ENCODE measurements around the gene DENND5A. TPM values are rescaled to one million over a fixed set of nuclear protein-coding genes. Genes with fewer than 3 reads are reported as not detected.
A peak's percentile ranks its signal among the peaks of the same experiment; 100 is the strongest.

DENND5A gene
- total RNA-seq, 8 experiments from 2014 or later, result 52.7 to 107 (median 78.1) TPM

GRCh38 chr11:9137293-9138132 is 127.6 kb downstream of the DENND5A start:
- WGBS, 10 experiments, result 0 to 73% (median 43%) methylated on average over 1 to 6 of the region's 10 CpGs; no CpG with 5 or more reads in 3 of the 10 experiments

GRCh38 chr11:9136741-9137140 is 128.4 kb downstream of the DENND5A start:
- H3K27ac ChIP-seq, result no peak overlapping the region
- in situ Hi-C loops (cut with MboI; ENCODE audit: low pct_unique_long_range_greater_than_20kb in 2 of 9, low sequenced_read_pairs in 9 of 9, unreplicated experiment in 9 of 9), result loop anchor here in 2 of 9 experiments (25.0 kb wide), 1 partner anchor 124 kb away; the partner anchor contains the start of gene NRIP3 (in 2 of the 2)

More at GRCh38 chr11:9137293-9138132, 127.6 kb downstream of the DENND5A start:
- in situ Hi-C loops (cut with MboI; ENCODE audit: low pct_unique_long_range_greater_than_20kb in 2 of 9, low sequenced_read_pairs in 9 of 9, unreplicated experiment in 9 of 9), result loop anchor here in 2 of 9 experiments (25.0 kb wide), 1 partner anchor 125 kb away; the partner anchor contains the start of gene NRIP3 (in 2 of the 2)
- H3K27ac ChIP-seq, result no peak overlapping the region
- no peaks in the 10 kb centered on the region for H3K4me1 ChIP-seq (replicated peaks in 1 of 2)
- peak; percentile 93 to 99 (median 97) for ATAC-seq (replicated peaks in 6 of 8)
- no peak overlapping the region for H3K4me3 ChIP-seq

GRCh38 chr11:9133956-9134355 is 131.2 kb downstream of the DENND5A start:
- WGBS, 10 experiments, result 93 to 100% (median 100%) methylated on average over 2 of the region's 2 CpGs; no CpG with 5 or more reads in 7 of the 10 experiments
- no peak for ATAC-seq (replicated peaks in 6 of 8)
- Histone ChIP-seq H3K27ac (no peak overlapping the region), H3K4me3 (no peak overlapping the region), H3K4me1 (replicated peaks in 1 of 2) (no peaks in the 10 kb centered on the region)
- in situ Hi-C loops (cut with MboI; ENCODE audit: low pct_unique_long_range_greater_than_20kb in 2 of 9, low sequenced_read_pairs in 9 of 9, unreplicated experiment in 9 of 9), result loop anchor here in 2 of 9 experiments (25.0 kb wide), 1 partner anchor 122 kb away; the partner anchor contains the start of gene NRIP3 (in 2 of the 2)

More at GRCh38 chr11:9136741-9137140, 128.4 kb downstream of the DENND5A start:
- ATAC-seq (replicated peaks in 6 of 8), result no peak
- no peak overlapping the region for H3K4me3 ChIP-seq
- no peaks in the 10 kb centered on the region for H3K4me1 ChIP-seq (replicated peaks in 1 of 2)
- 80 to 100% (median 100%) methylated on average over 1 to 2 of the region's 2 CpGs; no CpG with 5 or more reads in 1 of the 10 experiments for WGBS, 10 experiments

GRCh38 chr11:9132203-9132878 is 132.8 kb downstream of the DENND5A start:
- Histone ChIP-seq H3K27ac (no peak overlapping the region), H3K4me3 (no peak overlapping the region), H3K4me1 (replicated peaks in 1 of 2) (no peaks in the 10 kb centered on the region)
- in situ Hi-C loops (cut with MboI; ENCODE audit: low pct_unique_long_range_greater_than_20kb in 2 of 9, low sequenced_read_pairs in 9 of 9, unreplicated experiment in 9 of 9), result loop anchor here in 2 of 9 experiments (25.0 kb wide), 1 partner anchor 120 kb away; the partner anchor contains the start of gene NRIP3 (in 2 of the 2)
- ATAC-seq (replicated peaks in 6 of 8), result no peak
- WGBS, 10 experiments, result 89 to 100% (median 99%) methylated on average over 1 to 5 of the region's 5 CpGs; no CpG with 5 or more reads in 2 of the 10 experiments

- in situ Hi-C loops (cut with MboI; ENCODE audit: low pct_unique_long_range_greater_than_20kb in 2 of 9, low sequenced_read_pairs in 9 of 9, unreplicated experiment in 9 of 9), result loop anchor here in 2 of 9 experiments (25.0 kb wide), 1 partner anchor 118 kb away; the partner anchor contains the start of gene NRIP3 (in 2 of the 2)
- H3K4me3 ChIP-seq, result no peak overlapping the region
- no peaks in the 10 kb centered on the region for H3K4me1 ChIP-seq (replicated peaks in 1 of 2)
- WGBS, 10 experiments, result 88 to 100% (median 100%) methylated on average over 1 of the region's 1 CpG; no CpG with 5 or more reads in 5 of the 10 experiments
- ATAC-seq (replicated peaks in 6 of 8), result no peak
- no peak overlapping the region for H3K27ac ChIP-seq
Measured at GRCh38 chr11:9130297-9130696, 134.9 kb downstream of the DENND5A start.

- Histone ChIP-seq H3K4me3 (no peak overlapping the region), H3K27ac (no peak overlapping the region), H3K4me1 (replicated peaks in 1 of 2) (no peaks in the 10 kb centered on the region)
- 57 to 88% (median 81%) methylated on average over 1 to 2 of the region's 2 CpGs for WGBS, 10 experiments
- in situ Hi-C loops (cut with MboI; ENCODE audit: low pct_unique_long_range_greater_than_20kb in 2 of 9, low sequenced_read_pairs in 9 of 9, unreplicated experiment in 9 of 9), result loop anchor here in 2 of 9 experiments (25.0 kb wide), 1 partner anchor 114 kb away; the partner anchor contains the start of gene NRIP3 (in 2 of the 2)
- ATAC-seq (replicated peaks in 6 of 8), result no peak
Measured at GRCh38 chr11:9126636-9127035, 138.5 kb downstream of the DENND5A start.

- no peak overlapping the region for H3K27ac ChIP-seq
- H3K4me1 ChIP-seq (replicated peaks in 1 of 2), result no peaks in the 10 kb centered on the region
- peak in 1 of 8 experiments; percentile 37 for ATAC-seq (replicated peaks in 6 of 8)
- in situ Hi-C loops (cut with MboI; ENCODE audit: low pct_unique_long_range_greater_than_20kb in 2 of 9, low sequenced_read_pairs in 9 of 9, unreplicated experiment in 9 of 9), result loop anchor here in 2 of 9 experiments (25.0 kb wide), 1 partner anchor 113 kb away; the partner anchor contains the start of gene NRIP3 (in 2 of the 2)
- WGBS, 10 experiments, result 67 to 100% (median 100%) methylated on average over 1 to 2 of the region's 2 CpGs; no CpG with 5 or more reads in 3 of the 10 experiments
- H3K4me3 ChIP-seq, result no peak overlapping the region
Measured at GRCh38 chr11:9125185-9125886, 139.8 kb downstream of the DENND5A start.

GRCh38 chr11:9123595-9124304 is 141.4 kb downstream of the DENND5A start:
- 18 to 100% (median 85%) methylated on average over 1 to 2 of the region's 2 CpGs for WGBS, 10 experiments
- Histone ChIP-seq H3K4me1 (replicated peaks in 1 of 2) (no peaks in the 10 kb centered on the region), H3K4me3 (no peak overlapping the region), H3K27ac (no peak overlapping the region)
- in situ Hi-C loops (cut with MboI; ENCODE audit: low pct_unique_long_range_greater_than_20kb in 2 of 9, low sequenced_read_pairs in 9 of 9, unreplicated experiment in 9 of 9), result no loop called here
- ATAC-seq (replicated peaks in 6 of 8), result no peak

GRCh38 chr11:9121469-9121796 is 143.7 kb downstream of the DENND5A start:
- peak in 3 of 8 experiments; percentile 16 to 21 (median 18) for ATAC-seq (replicated peaks in 6 of 8)
- Histone ChIP-seq H3K27ac (no peak overlapping the region), H3K4me1 (replicated peaks in 1 of 2) (no peaks in the 10 kb centered on the region), H3K4me3 (no peak overlapping the region)
- in situ Hi-C loops (cut with MboI; ENCODE audit: low pct_unique_long_range_greater_than_20kb in 2 of 9, low sequenced_read_pairs in 9 of 9, unreplicated experiment in 9 of 9), result no loop called here
- WGBS, 10 experiments, result 89 to 100% (median 100%) methylated on average over 1 of the region's 2 CpGs; no CpG with 5 or more reads in 5 of the 10 experiments

GRCh38 chr11:9120664-9121468 is 144.3 kb downstream of the DENND5A start:
- WGBS, 10 experiments, result 41 to 87% (median 61%) methylated on average over 2 to 9 of the region's 9 CpGs; no CpG with 5 or more reads in 1 of the 10 experiments
- in situ Hi-C loops (cut with MboI; ENCODE audit: low pct_unique_long_range_greater_than_20kb in 2 of 9, low sequenced_read_pairs in 9 of 9, unreplicated experiment in 9 of 9), result no loop called here
- ATAC-seq (replicated peaks in 6 of 8), result peak in 7 of 8 experiments; percentile 30 to 74 (median 61)
- no peaks in the 10 kb centered on the region for H3K4me1 ChIP-seq (replicated peaks in 1 of 2)
- no peak overlapping the region for H3K4me3 ChIP-seq
- H3K27ac ChIP-seq, result no peak overlapping the region

GRCh38 chr11:9118277-9118676 is 146.9 kb downstream of the DENND5A start:
- no peak overlapping the region for H3K27ac ChIP-seq
- no peak overlapping the region for H3K4me3 ChIP-seq
- in situ Hi-C loops (cut with MboI; ENCODE audit: low pct_unique_long_range_greater_than_20kb in 2 of 9, low sequenced_read_pairs in 9 of 9, unreplicated experiment in 9 of 9), result no loop called here
- no peaks in the 10 kb centered on the region for H3K4me1 ChIP-seq (replicated peaks in 1 of 2)
- WGBS, 10 experiments, result 41 to 100% (median 80%) methylated on average over 1 to 2 of the region's 2 CpGs; no CpG with 5 or more reads in 1 of the 10 experiments
- ATAC-seq (replicated peaks in 6 of 8), result peak in 1 of 8 experiments; percentile 57

Data from motor neuron (in vitro differentiated cells).